Astrocyte (in vitro differentiated cells and primary cell): ENCODE measurements around the gene FITM1.

ENCODE experiments used
- CTCF ChIP-seq: IDR thresholded peaks from 2 replicates; pipeline ENCODE4 v1.5.1; 2011; ENCODE audit warnings: low read depth, mild to moderate bottlenecking, inconsistent platforms, low read length, moderate library complexity; ENCODE audit not compliant: insufficient read depth
- EZH2 ChIP-seq: IDR thresholded peaks from 2 replicates; pipeline ENCODE4 v1.6.1; 2012; ENCODE audit warnings: mild to moderate bottlenecking, low read length, inconsistent platforms; ENCODE audit not compliant: insufficient read depth

GRCh38 chr14:24098229-24098926 is 32.1 kb upstream of the FITM1 start:
- no peak for TF ChIP-seq CTCF
- no peak for TF ChIP-seq EZH2
